A549 (cell line): ENCODE data around the gene ACTR2. TPM values are rescaled to one million over a fixed set of nuclear protein-coding genes. Genes with fewer than 3 reads are reported as not detected.

Experiments
- ATAC-seq, 2 experiments: fragments of 200-7000 bp in 1 of 2; fragments of >200 bp in 1 of 2; cut with Nextera tagmentation in 1 of 2; cut with Tn5 transposase in 1 of 2; 3 replicates each; pipeline versions ENCODE4 v1.8.0 to v1.9.1; 2018 to 2020; ENCODE audit warnings: mild to moderate bottlenecking in 1 of 2, moderate library complexity in 1 of 2
- CTCF ChIA-PET: fragments of 300-600 bp; sonication (Branson Sonifier 250); formaldehyde crosslinking; extraction: SDS; loops from one replicate; lab custom pipeline; 2021; ENCODE audit warnings: antibody characterized with exemption, inconsistent platforms; lab: Yijun Ruan, JAX
- POLR2A ChIA-PET: fragments of 350-600 bp; formaldehyde crosslinking; extraction: SDS; loops from one replicate; lab custom pipeline; 2021; ENCODE audit warnings: antibody characterized with exemption, inconsistent platforms; lab: Yijun Ruan, JAX
- DNase-seq, 2 experiments: peaks; one replicate each; pipeline versions ENCODE4 v3.0.0 to v3.0.0-alpha.2; 2011 to 2016; ENCODE audit warnings: low read depth in 1 of 2, low spot score in 1 of 2
- FAIRE-seq: peaks from 2 replicates; lab custom pipeline; 2011; peaks lifted over from hg19 to GRCh38; lab: Jason Lieb, UNC
- H3K27ac ChIP-seq, 2 experiments: fragments of >200 bp; sonication (Bioruptor Twin); formaldehyde crosslinking; 3 replicates each; pipeline ENCODE4 v1.5.1; 2016 to 2017
- H3K4me1 ChIP-seq: fragments of >200 bp; sonication (Bioruptor Twin); formaldehyde crosslinking; 3 replicates; pipeline ENCODE4 v1.6.1; 2016
- H3K4me2 ChIP-seq: fragments of >200 bp; sonication (Bioruptor Twin); formaldehyde crosslinking; 3 replicates; pipeline ENCODE4 v1.6.1; 2016
- H3K4me3 ChIP-seq: fragments of >200 bp; sonication (Bioruptor Twin); formaldehyde crosslinking; 3 replicates; pipeline ENCODE4 v1.5.1; 2016
- H3K9me3 ChIP-seq: fragments of >200 bp; sonication (Bioruptor Twin); formaldehyde crosslinking; 3 replicates; pipeline ENCODE4 v1.6.1; 2016
- BHLHE40 ChIP-seq: IDR thresholded peaks from 2 replicates; pipeline ENCODE4 v1.6.1; 2012; ENCODE audit warnings: low read depth, low read length, inconsistent platforms
- CBX8 ChIP-seq: fragments of 200-600 bp; sonication (generic); IDR thresholded peaks from 2 replicates; pipeline ENCODE4 v1.6.1; 2016
- CHD2 ChIP-seq: fragments of 150-350 bp; IDR thresholded peaks from 2 replicates; pipeline ENCODE4 v1.6.1; 2014; ENCODE audit warnings: low read length; ENCODE audit not compliant: partially characterized antibody
- EP300 ChIP-seq, 2 experiments: fragments of >200 bp; sonication (Bioruptor Twin); formaldehyde crosslinking; IDR thresholded peaks; 2 replicates in 1 of 2; 3 replicates in 1 of 2; pipeline ENCODE4 v1.6.1; 2016 to 2017
- FOXS1 ChIP-seq: fragments of 250-450 bp; sonication (Bioruptor Pico); IDR thresholded peaks from 2 replicates; pipeline ENCODE4 v1.5.0; 2020; ENCODE audit warnings: mild to moderate bottlenecking, moderate library complexity
- HOXB13 ChIP-seq: fragments of 250-450 bp; sonication (Bioruptor Pico); IDR thresholded peaks from 2 replicates; pipeline ENCODE4 v1.5.0; 2020; ENCODE audit warnings: low read depth, mild to moderate bottlenecking, moderate library complexity
- JUNB ChIP-seq: fragments of >200 bp; sonication (Bioruptor Twin); formaldehyde crosslinking; IDR thresholded peaks from 2 replicates; pipeline ENCODE4 v1.6.1; 2016
- KDM1A ChIP-seq: fragments of 200-600 bp; sonication (generic); IDR thresholded peaks from 2 replicates; pipeline ENCODE4 v1.6.1; 2016; ENCODE audit warnings: low read depth, mild to moderate bottlenecking
- MAZ ChIP-seq: fragments of 150-350 bp; IDR thresholded peaks from 2 replicates; pipeline ENCODE4 v1.6.1; 2014; ENCODE audit warnings: antibody characterized with exemption, low read depth, low read length, borderline replicate concordance
- NFE2L2 ChIP-seq: fragments of 150-350 bp; conservative IDR thresholded peaks from 2 replicates; pipeline ENCODE4 v1.6.1; 2014; ENCODE audit warnings: low read length
- NPAS2 ChIP-seq: fragments of 250-450 bp; sonication (Bioruptor Pico); IDR thresholded peaks from 2 replicates; pipeline ENCODE4 v1.8.0; 2022; ENCODE audit warnings: mild to moderate bottlenecking, moderate library complexity, borderline replicate concordance
- NR3C1 ChIP-seq: fragments of >200 bp; sonication (Bioruptor Twin); formaldehyde crosslinking; IDR thresholded peaks from 3 replicates; pipeline ENCODE4 v1.6.1; 2017
- RCOR1 ChIP-seq: fragments of 150-350 bp; IDR thresholded peaks from 2 replicates; pipeline ENCODE4 v1.6.1; 2014; ENCODE audit warnings: antibody characterized with exemption, low read length, low read depth
- RFX5 ChIP-seq: fragments of 450-650 bp; IDR thresholded peaks from 2 replicates; pipeline ENCODE4 v1.7.1; 2014; ENCODE audit warnings: antibody characterized with exemption, mild to moderate bottlenecking, moderate library complexity
- RNF2 ChIP-seq: fragments of 200-600 bp; sonication (generic); IDR thresholded peaks from 2 replicates; pipeline ENCODE4 v1.6.1; 2016; ENCODE audit warnings: low read depth, mild to moderate bottlenecking, antibody characterized with exemption, moderate library complexity, borderline replicate concordance
- SREBF2 ChIP-seq: fragments of 450-650 bp; IDR thresholded peaks from 2 replicates; pipeline ENCODE4 v1.6.1; 2014; ENCODE audit warnings: mild to moderate bottlenecking, moderate library complexity
- TP53 ChIP-seq: fragments of 250-450 bp; sonication (Bioruptor Pico); IDR thresholded peaks from 2 replicates; pipeline ENCODE4 v1.5.0; 2021; ENCODE audit warnings: mild to moderate bottlenecking, moderate library complexity
- ZC3H11A ChIP-seq: fragments of 450-650 bp; IDR thresholded peaks from 2 replicates; pipeline ENCODE4 v1.6.1; 2014; ENCODE audit warnings: antibody characterized with exemption, mild to moderate bottlenecking
- ZFP36 ChIP-seq: fragments of 450-650 bp; IDR thresholded peaks from 2 replicates; pipeline ENCODE4 v1.6.1; 2014; ENCODE audit warnings: borderline replicate concordance; ENCODE audit not compliant: partially characterized antibody
- ZSCAN20 ChIP-seq: fragments of 250-450 bp; sonication (Bioruptor Pico); IDR thresholded peaks from 2 replicates; pipeline ENCODE4 v1.8.0; 2022; ENCODE audit warnings: mild to moderate bottlenecking, moderate library complexity
- WGBS: methylation state at CpG from one replicate; pipeline ENCODE4 v1.1.6; 2017; ENCODE audit errors: missing lambda C conversion rate; 5-methylcytosine and 5-hydroxymethylcytosine counted together
- polyA plus RNA-seq, 4 experiments: library from polyadenylated mRNA; depleted of rRNA in 3 of 4; stranded (reverse); fragments of >200 nt; fragmentation: RNase III in 1 of 4; extraction: RNeasy Plus Mini Kit Qiagen cat#74134 plus additional on column Dnase treatment in 1 of 4; gene quantifications; 2 replicates in 3 of 4; 3 replicates in 1 of 4; pipeline ENCODE4 v1.2.3, GENCODE V29; 2011 to 2017
- TF ChIP-seq, protein P1 (sequence below): fragments of >200 bp; sonication (Bioruptor Twin); formaldehyde crosslinking; IDR thresholded peaks from 3 replicates; pipeline ENCODE4 v1.6.1; 2016
- TF ChIP-seq, protein P2 (sequence below): fragments of >200 bp; sonication (Bioruptor Twin); formaldehyde crosslinking; IDR thresholded peaks from 2 replicates; pipeline ENCODE4 v1.6.1; 2016
- TF ChIP-seq, protein P3 (sequence below): fragments of 450-650 bp; IDR thresholded peaks from 2 replicates; pipeline ENCODE4 v1.6.1; 2014; ENCODE audit warnings: antibody characterized with exemption

ACTR2 gene
- polyA plus RNA-seq, 2 of the 4 experiments (the other 2 are of a cell fraction): 270 to 278 TPM

DNA sequence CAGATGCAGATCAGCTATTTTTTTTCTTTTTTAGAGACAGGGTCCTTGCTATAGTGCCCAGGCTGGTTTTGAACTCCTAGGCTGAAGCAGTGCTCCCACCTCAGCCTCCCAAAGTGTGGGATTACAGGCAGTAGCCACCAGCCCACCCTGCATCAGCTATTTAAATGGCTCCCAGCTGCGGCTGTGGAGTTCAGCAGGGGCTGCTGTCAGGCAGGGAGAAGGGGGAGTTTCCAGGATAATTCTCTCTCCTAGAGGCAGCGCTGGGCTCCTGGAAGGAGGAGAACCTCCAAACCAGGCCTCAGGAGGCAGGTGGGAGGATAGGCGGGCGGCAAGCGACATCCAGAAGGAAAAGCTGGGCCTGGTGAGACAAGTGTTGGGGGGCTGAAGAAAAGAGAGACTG is 65.7 kb downstream of the ACTR2 start:
- 95% methylated on average over 5 of the region's 5 CpGs for WGBS
- H3K9me3 ChIP-seq: no peaks in the 10 kb centered on the region
- TF ChIP-seq NFE2L2: no peak
- TF ChIP-seq RCOR1: no peak
- no peak for TF ChIP-seq NR3C1
- TF ChIP-seq, protein P1, sequence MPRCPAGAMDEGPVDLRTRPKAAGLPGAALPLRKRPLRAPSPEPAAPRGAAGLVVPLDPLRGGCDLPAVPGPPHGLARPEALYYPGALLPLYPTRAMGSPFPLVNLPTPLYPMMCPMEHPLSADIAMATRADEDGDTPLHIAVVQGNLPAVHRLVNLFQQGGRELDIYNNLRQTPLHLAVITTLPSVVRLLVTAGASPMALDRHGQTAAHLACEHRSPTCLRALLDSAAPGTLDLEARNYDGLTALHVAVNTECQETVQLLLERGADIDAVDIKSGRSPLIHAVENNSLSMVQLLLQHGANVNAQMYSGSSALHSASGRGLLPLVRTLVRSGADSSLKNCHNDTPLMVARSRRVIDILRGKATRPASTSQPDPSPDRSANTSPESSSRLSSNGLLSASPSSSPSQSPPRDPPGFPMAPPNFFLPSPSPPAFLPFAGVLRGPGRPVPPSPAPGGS: no peak
- no peak for TF ChIP-seq MAZ
- no peak for TF ChIP-seq RNF2
- TF ChIP-seq CHD2: no peak
- no peak for TF ChIP-seq RFX5
- TF ChIP-seq, protein P2, sequence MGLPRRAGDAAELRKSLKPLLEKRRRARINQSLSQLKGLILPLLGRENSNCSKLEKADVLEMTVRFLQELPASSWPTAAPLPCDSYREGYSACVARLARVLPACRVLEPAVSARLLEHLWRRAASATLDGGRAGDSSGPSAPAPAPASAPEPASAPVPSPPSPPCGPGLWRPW: no peak
- no peak for TF ChIP-seq ZFP36
- no peak for TF ChIP-seq CBX8
- TF ChIP-seq, protein P3, sequence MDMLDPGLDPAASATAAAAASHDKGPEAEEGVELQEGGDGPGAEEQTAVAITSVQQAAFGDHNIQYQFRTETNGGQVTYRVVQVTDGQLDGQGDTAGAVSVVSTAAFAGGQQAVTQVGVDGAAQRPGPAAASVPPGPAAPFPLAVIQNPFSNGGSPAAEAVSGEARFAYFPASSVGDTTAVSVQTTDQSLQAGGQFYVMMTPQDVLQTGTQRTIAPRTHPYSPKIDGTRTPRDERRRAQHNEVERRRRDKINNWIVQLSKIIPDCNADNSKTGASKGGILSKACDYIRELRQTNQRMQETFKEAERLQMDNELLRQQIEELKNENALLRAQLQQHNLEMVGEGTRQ: no peak
- TF ChIP-seq ZC3H11A: no peak
- TF ChIP-seq JUNB: no peak
- no peak for TF ChIP-seq TP53 (CRISPR knock-in tag)
- no peak for TF ChIP-seq KDM1A
- no peak for TF ChIP-seq FOXS1 (CRISPR knock-in tag)
- ATAC-seq (no peak), FAIRE-seq (no peak), DNase-seq (no peak)
- H3K27ac ChIP-seq: no peak overlapping the region
- POLR2A ChIA-PET: no interaction called here
- H3K4me3 ChIP-seq: no peak overlapping the region
- H3K4me1 ChIP-seq: no peaks in the 10 kb centered on the region
- H3K4me2 ChIP-seq: no peak overlapping the region
- CTCF ChIA-PET: interaction anchor here (0.9 to 2.8 kb wide), 4 partner anchors 12 to 261 kb away, joined by 5 to 14 read pairs (median 6); no protein-coding TSS in a partner anchor

DNA sequence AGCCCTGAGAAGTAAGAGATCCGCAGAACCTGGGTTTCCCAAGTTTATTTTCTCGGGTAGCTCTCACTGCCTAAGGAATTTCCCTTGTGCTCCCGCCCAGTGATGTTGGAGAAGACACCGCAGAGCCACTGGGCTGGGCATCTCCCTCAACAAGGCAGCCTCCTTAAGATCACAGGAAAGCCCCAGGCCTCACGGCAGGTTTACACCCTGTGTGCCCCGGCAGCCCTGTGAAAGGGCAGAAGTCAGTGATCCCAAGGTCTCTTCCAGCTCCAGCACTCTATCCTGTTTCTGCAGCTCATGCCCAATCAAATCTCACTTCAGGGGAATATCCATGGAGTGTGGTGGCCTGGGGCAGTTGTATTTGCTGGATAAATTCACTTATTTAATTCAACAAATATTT is 66.5 kb downstream of the ACTR2 start:
- Histone ChIP-seq H3K4me3 (no peak overlapping the region), H3K9me3 (no peaks in the 10 kb centered on the region), H3K4me1 (peaks cover 4% of the 10 kb centered on the region), H3K4me2 (no peak overlapping the region), H3K27ac (no peak overlapping the region)
- ATAC-seq: peak in 1 of 2 experiments; percentile 21; a peak in 1 of 6 replicates
- 80% methylated on average over 6 of the region's 6 CpGs for WGBS
- FAIRE-seq: no peak
- no peak for DNase-seq
- TF ChIP-seq HOXB13 (CRISPR knock-in tag): no peak
- TF ChIP-seq BHLHE40: no peak
- no peak for TF ChIP-seq FOXS1 (CRISPR knock-in tag)
- TF ChIP-seq NPAS2 (CRISPR knock-in tag): no peak
- TF ChIP-seq EP300 (IDR thresholded peaks at IDR 0.05): no peak
- TF ChIP-seq, protein P3: no peak
- no peak for TF ChIP-seq ZSCAN20 (CRISPR knock-in tag)
- no peak for TF ChIP-seq SREBF2
- TF ChIP-seq RFX5: no peak
- no peak for TF ChIP-seq RNF2
- ChIA-PET CTCF (interaction anchor here (0.9 to 2.8 kb wide), 5 partner anchors 12 to 260 kb away, joined by 4 to 14 read pairs (median 6); no protein-coding TSS in a partner anchor), POLR2A (no interaction called here)
